Central memory CD4-positive, alpha-beta T cell (primary cell): Measurements from ENCODE around the gene SMAD6.
"Not testable (repeated sequence)": the region's sequence is repeated elsewhere in the genome, so short reads cannot be mapped to it uniquely, and the experiment has no call there.

Experiments
- DNase-seq: peaks from one replicate; pipeline ENCODE4 v3.0.0; 2022

The SMAD6 gene

GRCh38 chr15:66743703-66744536, 41.9 kb downstream of the SMAD6 start:
- no peak for DNase-seq

- DNase-seq: no peak
Observed at GRCh38 chr15:66744610-66745279, 42.7 kb downstream of the SMAD6 start.

- no peak for DNase-seq
Observed at GRCh38 chr15:66745530-66746230, 43.6 kb downstream of the SMAD6 start.

- DNase-seq: no peak
Observed at GRCh38 chr15:66746231-66746605, 44.2 kb downstream of the SMAD6 start.

- no peak for DNase-seq
Observed at GRCh38 chr15:66747223-66747622, 45.2 kb downstream of the SMAD6 start.

GRCh38 chr15:66747886-66748707, 46.1 kb downstream of the SMAD6 start:
- DNase-seq: no peak

- DNase-seq: no peak
Observed at GRCh38 chr15:66748708-66749035, 46.6 kb downstream of the SMAD6 start.

GRCh38 chr15:66749841-66750575, 48.0 kb downstream of the SMAD6 start:
- DNase-seq: no peak

- no peak for DNase-seq
Observed at GRCh38 chr15:66750609-66751008, 48.6 kb downstream of the SMAD6 start.

GRCh38 chr15:66751579-66751978, 49.5 kb downstream of the SMAD6 start:
- no peak for DNase-seq

GRCh38 chr15:66752078-66752477, 50.0 kb downstream of the SMAD6 start:
- no peak for DNase-seq

- DNase-seq: no peak
Observed at GRCh38 chr15:66753687-66754377, 51.8 kb downstream of the SMAD6 start.

- DNase-seq: no peak
Observed at GRCh38 chr15:66754789-66755188, 52.8 kb downstream of the SMAD6 start.

GRCh38 chr15:66755298-66756068, 53.4 kb downstream of the SMAD6 start:
- DNase-seq: no peak

GRCh38 chr15:66756295-66756694, 54.3 kb downstream of the SMAD6 start:
- no peak for DNase-seq

GRCh38 chr15:66757030-66757429, 55.0 kb downstream of the SMAD6 start:
- DNase-seq: no peak

GRCh38 chr15:66757521-66757920, 55.5 kb downstream of the SMAD6 start:
- no peak for DNase-seq

- DNase-seq: not testable (repeated sequence)
Observed at GRCh38 chr15:66758217-66758616, 56.2 kb downstream of the SMAD6 start.

GRCh38 chr15:66758844-66759243, 56.8 kb downstream of the SMAD6 start:
- no peak for DNase-seq

- no peak for DNase-seq
Observed at GRCh38 chr15:66760097-66760967, 58.3 kb downstream of the SMAD6 start.
